Spleen (tissue), 11 donors: Measurements from ENCODE around the gene FRYL. TPM values are rescaled to one million over a fixed set of nuclear protein-coding genes. Genes with fewer than 3 reads are reported as not detected.
A peak's percentile ranks its signal among the peaks of the same experiment; 100 is the strongest.

Experiments used
- DNase-seq: peaks from one replicate; pipeline ENCODE4 v3.0.0-alpha.2; 2020
- H3K27ac ChIP-seq, 8 donors: fragments of 200-600 bp; sonication (generic) in 7 of 8; 1 replicate in 4 of 8; 2 replicates in 4 of 8; pipeline versions ENCODE4 v1.5.0 to v1.8.0; 2016 to 2021; ENCODE audit warnings: inconsistent platforms in 4 of 8, mild to moderate bottlenecking in 4 of 8, moderate library complexity in 1 of 8
- H3K27me3 ChIP-seq, 7 donors: fragments of 200-600 bp; sonication (generic) in 6 of 7; replicated peaks in 1 of 7; 1 replicate in 4 of 7; 2 replicates in 3 of 7; pipeline versions ENCODE4 v1.5.0 to v1.8.0; 2016 to 2021; ENCODE audit warnings: inconsistent platforms in 3 of 7, mild to moderate bottlenecking in 1 of 7
- H3K36me3 ChIP-seq, 6 donors: fragments of 200-600 bp; sonication (generic) in 5 of 6; 1 replicate in 4 of 6; 2 replicates in 2 of 6; pipeline versions ENCODE4 v1.5.0 to v1.8.0; 2016 to 2021; ENCODE audit warnings: inconsistent platforms in 2 of 6
- H3K4me1 ChIP-seq, 6 donors: fragments of 200-600 bp; sonication (generic) in 5 of 6; 1 replicate in 3 of 6; 2 replicates in 3 of 6; pipeline versions ENCODE4 v1.5.0 to v1.8.0; 2016 to 2021; ENCODE audit warnings: inconsistent platforms in 3 of 6
- H3K4me3 ChIP-seq, 8 donors: fragments of 200-600 bp; sonication (generic) in 7 of 8; 1 replicate in 4 of 8; 2 replicates in 4 of 8; pipeline versions ENCODE4 v1.5.0 to v1.8.0; 2016 to 2021; ENCODE audit warnings: inconsistent platforms in 4 of 8, mild to moderate bottlenecking in 4 of 8, moderate library complexity in 2 of 8
- H3K9me3 ChIP-seq, 8 donors: fragments of 200-600 bp; sonication (generic) in 7 of 8; 1 replicate in 4 of 8; 2 replicates in 4 of 8; pipeline versions ENCODE4 v1.5.0 to v1.8.0; 2016 to 2021; ENCODE audit warnings: inconsistent platforms in 4 of 8
- CTCF ChIP-seq, 11 experiments: fragments of 200-600 bp in 7 of 11; fragments of 450-650 bp in 4 of 11; sonication (generic) in 4 of 11; IDR thresholded peaks in 8 of 11; conservative IDR thresholded peaks in 3 of 11; 1 replicate in 7 of 11; 2 replicates in 4 of 11; pipeline versions ENCODE4 v1.4.0 to v1.8.0; 2016 to 2021; ENCODE audit warnings: antibody characterized with exemption in 11 of 11, inconsistent platforms in 4 of 11, mild to moderate bottlenecking in 1 of 11
- POLR2A ChIP-seq, 3 donors: fragments of 450-650 bp; IDR thresholded peaks; one replicate each; pipeline ENCODE4 v1.5.1; 2017; ENCODE audit warnings: antibody characterized with exemption in 3 of 3, mild to moderate bottlenecking in 1 of 3
- POLR2AphosphoS5 ChIP-seq, 3 donors: sonication (generic); formaldehyde crosslinking; IDR thresholded peaks; one replicate each; pipeline ENCODE4 v1.5.1; 2017; ENCODE audit warnings: antibody characterized with exemption in 3 of 3
- WGBS, 5 donors: extraction: QIAGEN DNeasy Blood & Tissue Kit in 3 of 5; methylation state at CpG; one replicate each; pipeline versions ENCODE4 v1.1.5 to v1.1.7; 2013 to 2018; 5-methylcytosine and 5-hydroxymethylcytosine counted together
- intact Hi-C: fragments of 100-400 bp; cut with DNase I; formaldehyde crosslinking; loops from one replicate; pipeline ENCODE4 v1.15.0; 2023; ENCODE audit warnings: low total_unique reads
- polyA plus RNA-seq, 3 donors: library from polyadenylated mRNA; stranded (reverse); fragments of 200-250 nt; gene quantifications; one replicate each; pipeline ENCODE4 v1.2.1, GENCODE V29; 2013
- total RNA-seq, 7 donors: library from RNA; depleted of rRNA in 3 of 7; stranded (reverse); fragments of >200 nt in 3 of 7; fragmentation: NEBNext Ultra II Directional in 4 of 7; extraction: Animal tissue kit (Norgen Biotek cat#: 25700) in 4 of 7; gene quantifications; one replicate each; pipeline versions ENCODE4 v1.1.0 to v1.2.1, GENCODE V29; 2016 to 2021
- donor health status: healthy with polysubstance abuse.
- donor health status: DM: no; HTN: no; CAD: no; lungs with moderate emphysema.
- donor health status: DM: no; HTN: no; CAD: no.
- donor health status: Bipolar disorder and iron deficiency.
- donor health status: healthy.
- donor health status: DM: no; HTN: no; CAD: no.
- donor health status: DM: yes; HTN: yes; CAD: no.

The FRYL gene
- total and polyA plus RNA-seq, 10 donors = 14.2 to 118 (median 94.9) TPM

- 64 to 73% (median 68%) methylated on average over 5 of the region's 5 CpGs for WGBS, 5 donors
- H3K4me1 ChIP-seq = peaks cover 0 to 16% (median 2%) of the 10 kb centered on the region in 6 donors
- no peak overlapping the region for H3K4me3 ChIP-seq
- H3K27ac ChIP-seq = peak overlapping the region in 2 of 8 donors; percentile 14 to 25
- H3K36me3 ChIP-seq = no peaks in the 10 kb centered on the region
- intact Hi-C loops = no loop called here
- no peaks in the 10 kb centered on the region for H3K9me3 ChIP-seq
- no peak for DNase-seq
- no peak for TF ChIP-seq CTCF (IDR thresholded peaks at IDR 0.05 in 8 of 11, conservative IDR thresholded peaks at IDR 0.05 in 3 of 11)
- no peak for TF ChIP-seq POLR2AphosphoS5 (IDR thresholded peaks at IDR 0.05)
- TF ChIP-seq POLR2A (IDR thresholded peaks at IDR 0.05) = no peak
- H3K27me3 ChIP-seq = no peaks in the 10 kb centered on the region
These were observed 12.4 kb upstream of the FRYL start for GRCh38 chr4:48792348-48793006.

DNA sequence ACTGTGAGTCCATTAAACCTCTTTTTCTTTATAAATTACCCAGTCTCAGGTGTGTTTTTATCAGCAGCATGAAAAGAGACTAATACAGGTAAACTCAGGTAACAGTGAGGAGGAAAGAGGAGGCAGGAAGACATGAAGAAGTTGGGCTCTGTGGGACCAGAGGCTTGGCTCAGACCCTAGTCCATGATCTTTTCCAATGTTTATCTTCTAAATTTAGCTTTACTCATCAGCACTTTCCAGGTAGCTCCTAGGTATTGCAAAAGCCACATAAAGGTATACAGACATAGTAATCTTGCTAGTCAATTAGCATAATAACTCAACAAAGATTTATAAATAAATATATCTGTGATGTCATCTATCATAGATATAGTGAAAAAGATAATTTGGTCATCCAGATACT lies 11.2 kb upstream of the FRYL start:
- DNase-seq = no peak
- H3K4me1 ChIP-seq = peaks cover 0 to 16% (median 2%) of the 10 kb centered on the region in 6 donors
- H3K9me3 ChIP-seq = no peaks in the 10 kb centered on the region
- H3K27ac ChIP-seq = no peak overlapping the region
- TF ChIP-seq CTCF (IDR thresholded peaks at IDR 0.05 in 8 of 11, conservative IDR thresholded peaks at IDR 0.05 in 3 of 11) (no peak), POLR2A (IDR thresholded peaks at IDR 0.05) (no peak), POLR2AphosphoS5 (IDR thresholded peaks at IDR 0.05) (no peak)
- no peak overlapping the region for H3K4me3 ChIP-seq
- H3K36me3 ChIP-seq = no peaks in the 10 kb centered on the region
- H3K27me3 ChIP-seq = no peaks in the 10 kb centered on the region
- intact Hi-C loops = no loop called here

DNA sequence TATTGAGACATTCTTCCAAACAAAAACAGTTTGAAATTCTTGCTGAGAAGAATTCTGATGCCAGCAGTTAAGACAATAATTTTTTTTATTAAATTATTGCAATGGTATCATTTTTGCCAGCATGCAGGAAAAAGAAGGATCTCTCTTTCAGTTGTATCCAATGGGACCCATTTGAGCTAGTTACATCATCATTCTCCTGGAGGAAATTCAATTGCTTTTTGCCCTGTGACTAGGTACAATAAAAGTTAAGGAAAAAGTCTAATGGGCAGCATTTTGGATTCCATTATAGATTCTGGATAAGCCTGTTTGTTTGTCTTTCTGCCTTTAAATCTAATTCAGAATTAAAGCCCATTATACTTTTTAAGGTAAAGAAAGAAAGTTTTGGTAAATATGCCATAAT lies 10.5 kb upstream of the FRYL start:
- Histone ChIP-seq H3K36me3 (no peaks in the 10 kb centered on the region), H3K4me3 (no peak overlapping the region), H3K27ac (no peak overlapping the region), H3K4me1 (peaks cover 0 to 15% (median 2%) of the 10 kb centered on the region in 6 donors), H3K9me3 (no peaks in the 10 kb centered on the region), H3K27me3 (no peaks in the 10 kb centered on the region)
- DNase-seq = no peak
- intact Hi-C loops = no loop called here
- TF ChIP-seq POLR2AphosphoS5 (IDR thresholded peaks at IDR 0.05) = no peak
- TF ChIP-seq POLR2A (IDR thresholded peaks at IDR 0.05) = no peak
- no peak for TF ChIP-seq CTCF (IDR thresholded peaks at IDR 0.05 in 8 of 11, conservative IDR thresholded peaks at IDR 0.05 in 3 of 11)

- Histone ChIP-seq H3K9me3 (no peaks in the 10 kb centered on the region), H3K36me3 (no peaks in the 10 kb centered on the region), H3K4me1 (peaks cover 0 to under 1% (median 0%) of the 10 kb centered on the region in 6 donors), H3K4me3 (no peak overlapping the region), H3K27me3 (no peaks in the 10 kb centered on the region), H3K27ac (no peak overlapping the region)
- intact Hi-C loops = loop anchor here (10.0 kb wide), 1 partner anchor 48 kb away; the partner anchor contains the start of gene OCIAD1
- 64 to 89% (median 74%) methylated on average over 1 of the region's 1 CpG for WGBS, 5 donors
- DNase-seq = no peak
- no peak for TF ChIP-seq POLR2AphosphoS5 (IDR thresholded peaks at IDR 0.05)
- no peak for TF ChIP-seq CTCF (IDR thresholded peaks at IDR 0.05 in 8 of 11, conservative IDR thresholded peaks at IDR 0.05 in 3 of 11)
- no peak for TF ChIP-seq POLR2A (IDR thresholded peaks at IDR 0.05)
These were observed 7.0 kb upstream of the FRYL start for GRCh38 chr4:48787056-48787455.
